ENCODE data around the gene METTL9.
"Not testable (repeated sequence)": the region's sequence is repeated elsewhere in the genome, so short reads cannot be mapped to it uniquely, and the experiment has no call there.

METTL9 gene

DNA sequence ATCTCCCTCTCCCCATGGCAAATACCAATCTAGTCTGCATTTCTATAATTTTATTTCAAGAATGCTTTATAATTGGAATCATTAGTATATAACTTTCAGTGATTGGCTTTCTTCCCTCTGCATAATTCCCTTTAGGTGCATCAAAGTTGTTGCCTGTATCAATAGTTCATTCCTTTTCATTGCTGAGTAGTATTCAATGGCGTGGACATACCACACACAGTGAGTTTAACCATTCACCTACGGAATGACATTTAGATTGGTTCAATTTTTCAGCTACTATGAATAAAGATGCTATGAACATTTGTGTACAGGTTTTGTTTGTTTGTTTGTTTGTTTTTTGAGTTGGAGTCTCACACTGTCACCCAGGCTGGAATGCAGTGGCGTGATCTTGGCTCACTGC lies 74.1 kb downstream of the METTL9 start:
- Histone ChIP-seq H3K9me2 (replicated peaks; ENCODE audit: low read depth, low read length) (no peaks in the 10 kb centered on the region), H3K9me3 (ENCODE audit: insufficient read depth, low read depth, low read length) (no peaks in the 10 kb centered on the region), H3K4me2 (ENCODE audit: low read depth, low read length, poor library complexity, severe bottlenecking) (no peak overlapping the region), H3K4me3 (ENCODE audit: low read length, poor library complexity, severe bottlenecking) (no peak overlapping the region), H3K9ac (ENCODE audit: low read depth, low read length, poor library complexity, severe bottlenecking) (no peak overlapping the region), H3K79me2 (ENCODE audit: insufficient read depth, low read length) (no peaks in the 10 kb centered on the region), H3K4me1 (ENCODE audit: insufficient read depth, low read length, poor library complexity, severe bottlenecking) (no peaks in the 10 kb centered on the region), H3F3A (ENCODE audit: low read depth) (no peaks in the 10 kb centered on the region), H4K20me1 (ENCODE audit: insufficient read depth, low read length, poor library complexity, severe bottlenecking) (no peaks in the 10 kb centered on the region), H3K36me3 (ENCODE audit: insufficient read depth, low read length) (no peaks in the 10 kb centered on the region), H3K27me3 (ENCODE audit: insufficient read depth, low read length, poor library complexity, severe bottlenecking) (no peaks in the 10 kb centered on the region), H2AFZ (ENCODE audit: low read length) (no peak overlapping the region)
- TF ChIP-seq, protein P1, sequence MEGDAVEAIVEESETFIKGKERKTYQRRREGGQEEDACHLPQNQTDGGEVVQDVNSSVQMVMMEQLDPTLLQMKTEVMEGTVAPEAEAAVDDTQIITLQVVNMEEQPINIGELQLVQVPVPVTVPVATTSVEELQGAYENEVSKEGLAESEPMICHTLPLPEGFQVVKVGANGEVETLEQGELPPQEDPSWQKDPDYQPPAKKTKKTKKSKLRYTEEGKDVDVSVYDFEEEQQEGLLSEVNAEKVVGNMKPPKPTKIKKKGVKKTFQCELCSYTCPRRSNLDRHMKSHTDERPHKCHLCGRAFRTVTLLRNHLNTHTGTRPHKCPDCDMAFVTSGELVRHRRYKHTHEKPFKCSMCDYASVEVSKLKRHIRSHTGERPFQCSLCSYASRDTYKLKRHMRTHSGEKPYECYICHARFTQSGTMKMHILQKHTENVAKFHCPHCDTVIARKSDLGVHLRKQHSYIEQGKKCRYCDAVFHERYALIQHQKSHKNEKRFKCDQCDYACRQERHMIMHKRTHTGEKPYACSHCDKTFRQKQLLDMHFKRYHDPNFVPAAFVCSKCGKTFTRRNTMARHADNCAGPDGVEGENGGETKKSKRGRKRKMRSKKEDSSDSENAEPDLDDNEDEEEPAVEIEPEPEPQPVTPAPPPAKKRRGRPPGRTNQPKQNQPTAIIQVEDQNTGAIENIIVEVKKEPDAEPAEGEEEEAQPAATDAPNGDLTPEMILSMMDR (conservative IDR thresholded peaks at IDR 0.05; ENCODE audit: low read length): no peak
- TF ChIP-seq EZH2phosphoT487 (IDR thresholded peaks at IDR 0.05; ENCODE audit: borderline replicate concordance): no peak

DNA sequence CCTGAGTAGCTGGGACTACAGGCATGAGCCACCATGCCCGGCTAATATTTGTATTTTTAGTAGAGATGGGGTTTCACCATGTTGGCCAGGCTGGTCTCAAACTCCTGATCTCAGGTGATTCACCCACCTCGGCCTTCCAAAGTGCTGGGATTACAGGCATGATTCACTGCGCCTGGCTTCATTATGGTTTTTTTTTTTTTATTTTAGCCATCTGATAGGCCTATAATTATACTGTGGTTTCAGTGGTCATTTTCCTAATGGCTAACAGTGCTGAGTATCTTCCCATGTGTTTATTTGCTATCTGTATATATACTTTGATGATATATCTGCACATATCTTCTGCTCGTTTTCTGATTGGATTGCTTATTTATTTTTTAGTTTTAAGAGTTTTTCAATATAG lies 75.1 kb downstream of the METTL9 start:
- not testable (repeated sequence) for H3K27me3 ChIP-seq (ENCODE audit: insufficient read depth, low read length, poor library complexity, severe bottlenecking)

DNA sequence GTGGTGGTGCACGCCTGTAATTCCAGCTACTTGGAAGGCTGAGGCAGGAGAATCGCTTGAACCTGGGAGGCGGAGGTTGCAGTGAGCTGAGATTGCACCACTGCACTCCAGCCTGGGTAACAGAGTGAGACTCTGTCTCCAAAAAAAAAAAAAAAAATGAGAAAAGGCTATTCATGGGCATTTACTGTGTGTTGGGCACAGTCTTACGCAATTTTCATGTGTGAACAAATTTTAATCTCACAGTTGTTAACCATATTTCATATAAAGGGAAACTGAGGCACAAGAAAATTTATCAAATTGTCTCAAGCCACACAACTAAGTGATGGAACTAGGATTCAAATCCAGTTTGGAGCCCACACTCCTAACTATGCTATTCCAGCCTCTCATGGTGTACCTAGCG lies 81.3 kb downstream of the METTL9 start:
- H2AFZ ChIP-seq (ENCODE audit: low read length); H4K20me1 ChIP-seq (ENCODE audit: insufficient read depth, low read length, poor library complexity, severe bottlenecking); H3K4me1 ChIP-seq (ENCODE audit: insufficient read depth, low read length, poor library complexity, severe bottlenecking); H3K4me3 ChIP-seq (ENCODE audit: low read length, poor library complexity, severe bottlenecking); H3K36me3 ChIP-seq (ENCODE audit: insufficient read depth, low read length); H3K27me3 ChIP-seq (ENCODE audit: insufficient read depth, low read length, poor library complexity, severe bottlenecking); H3K9ac ChIP-seq (ENCODE audit: low read depth, low read length, poor library complexity, severe bottlenecking); H3K79me2 ChIP-seq (ENCODE audit: insufficient read depth, low read length); H3K9me2 ChIP-seq (replicated peaks; ENCODE audit: low read depth, low read length); H3F3A ChIP-seq (ENCODE audit: low read depth); H3K4me2 ChIP-seq (ENCODE audit: low read depth, low read length, poor library complexity, severe bottlenecking); H3K9me3 ChIP-seq (ENCODE audit: insufficient read depth, low read depth, low read length): not testable (repeated sequence)

More for the DNA sequence above, 75.1 kb downstream of the METTL9 start:
- not testable (repeated sequence) for H3K9ac ChIP-seq (ENCODE audit: low read depth, low read length, poor library complexity, severe bottlenecking); H3K4me3 ChIP-seq (ENCODE audit: low read length, poor library complexity, severe bottlenecking); H3K9me3 ChIP-seq (ENCODE audit: insufficient read depth, low read depth, low read length); H4K20me1 ChIP-seq (ENCODE audit: insufficient read depth, low read length, poor library complexity, severe bottlenecking); H3K9me2 ChIP-seq (replicated peaks; ENCODE audit: low read depth, low read length); H3K79me2 ChIP-seq (ENCODE audit: insufficient read depth, low read length); H2AFZ ChIP-seq (ENCODE audit: low read length); H3K4me1 ChIP-seq (ENCODE audit: insufficient read depth, low read length, poor library complexity, severe bottlenecking); H3K4me2 ChIP-seq (ENCODE audit: low read depth, low read length, poor library complexity, severe bottlenecking); H3F3A ChIP-seq (ENCODE audit: low read depth); H3K36me3 ChIP-seq (ENCODE audit: insufficient read depth, low read length)

DNA sequence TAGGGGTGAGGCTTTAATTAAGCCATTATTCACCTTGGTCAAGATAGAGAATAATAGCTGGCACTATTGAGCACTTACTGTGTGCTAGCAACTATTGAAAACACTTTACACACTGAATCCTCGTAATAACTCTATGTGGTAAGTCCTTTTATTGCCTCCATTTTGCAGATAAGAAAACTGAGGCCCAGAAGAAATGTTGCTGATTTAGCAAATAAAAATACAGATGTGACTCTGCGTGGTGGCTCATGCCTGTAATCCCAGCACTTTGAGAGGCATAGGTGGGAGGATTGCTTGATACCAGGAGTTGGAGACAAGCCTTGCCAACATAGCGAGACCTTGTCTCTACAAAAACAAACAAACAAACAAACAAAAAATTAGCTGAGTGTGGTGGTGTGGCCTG lies 83.8 kb downstream of the METTL9 start:
- H3K9me2 ChIP-seq (replicated peaks; ENCODE audit: low read depth, low read length): no peaks in the 10 kb centered on the region
- H3K9ac ChIP-seq (ENCODE audit: low read depth, low read length, poor library complexity, severe bottlenecking): no peak overlapping the region
- no peak for TF ChIP-seq EZH2phosphoT487 (IDR thresholded peaks at IDR 0.05; ENCODE audit: borderline replicate concordance)
- TF ChIP-seq, protein P1 (conservative IDR thresholded peaks at IDR 0.05; ENCODE audit: low read length): no peak

More for the DNA sequence above, 83.8 kb downstream of the METTL9 start:
- Histone ChIP-seq H3F3A (ENCODE audit: low read depth) (no peaks in the 10 kb centered on the region), H3K9me3 (ENCODE audit: insufficient read depth, low read depth, low read length) (no peaks in the 10 kb centered on the region), H3K4me1 (ENCODE audit: insufficient read depth, low read length, poor library complexity, severe bottlenecking) (no peaks in the 10 kb centered on the region), H4K20me1 (ENCODE audit: insufficient read depth, low read length, poor library complexity, severe bottlenecking) (no peaks in the 10 kb centered on the region), H3K36me3 (ENCODE audit: insufficient read depth, low read length) (no peaks in the 10 kb centered on the region), H2AFZ (ENCODE audit: low read length) (no peak overlapping the region), H3K4me2 (ENCODE audit: low read depth, low read length, poor library complexity, severe bottlenecking) (no peak overlapping the region), H3K27me3 (ENCODE audit: insufficient read depth, low read length, poor library complexity, severe bottlenecking) (no peaks in the 10 kb centered on the region), H3K4me3 (ENCODE audit: low read length, poor library complexity, severe bottlenecking) (no peak overlapping the region), H3K79me2 (ENCODE audit: insufficient read depth, low read length) (no peaks in the 10 kb centered on the region)

All from Loucy (cell line).